K562 (cell line): ENCODE measurements around the gene NRXN2. TPM values are rescaled to one million over a fixed set of nuclear protein-coding genes. Genes with fewer than 3 reads are reported as not detected.

ENCODE experiments used
- ATAC-seq: fragments of 200-7000 bp; cut with Tn5 transposase; 3 replicates; pipeline ENCODE4 v1.9.1; 2020; ENCODE audit warnings: moderate library complexity
- BruUV-seq: library from RNA; stranded (reverse); fragments of 400-500 nt; replicated peaks from 2 replicates; lab custom pipeline; 2021; lab: Mats Ljungman, UMichigan
- CTCF ChIA-PET: fragments of 300-600 bp; formaldehyde crosslinking; extraction: SDS; loops from one replicate; lab custom pipeline; 2021; ENCODE audit warnings: low intra/inter-chr PET ratio; lab: Yijun Ruan, JAX
- POLR2A ChIA-PET: fragments of 300-600, 350-650 bp; sonication (Branson Sonifier 250); formaldehyde crosslinking; extraction: SDS; loops from one replicate; lab custom pipeline; 2021; ENCODE audit warnings: antibody characterized with exemption, inconsistent platforms; lab: Yijun Ruan, JAX
- DNase-seq, 4 experiments: peaks; one replicate each; pipeline versions ENCODE4 v3.0.0 to v3.0.0-alpha.2; 2011 to 2018; ENCODE audit warnings: low spot score in 3 of 4, mixed read lengths in 3 of 4; ENCODE audit errors: extremely low read depth in 1 of 4
- FAIRE-seq: peaks from 2 replicates; lab custom pipeline; 2011; peaks lifted over from hg19 to GRCh38; lab: Jason Lieb, UNC
- H2AFZ ChIP-seq: 2 replicates; pipeline ENCODE4 v1.6.0; 2011; ENCODE audit warnings: low read depth, low read length, control low read depth, inconsistent platforms
- H3K27ac ChIP-seq: fragments of 200-600 bp; 3 replicates; pipeline ENCODE4 v1.8.0; 2011; ENCODE audit warnings: low read depth, mild to moderate bottlenecking, control low read depth, inconsistent platforms, low read length, moderate library complexity, mixed read lengths; ENCODE audit errors: extremely low read depth
- H3K27me3 ChIP-seq, 2 experiments: fragments of 300-600 bp in 1 of 2; 2 replicates in 1 of 2; 3 replicates in 1 of 2; pipeline versions ENCODE4 v1.6.0 to v1.8.0; 2011; ENCODE audit warnings: inconsistent platforms in 2 of 2, low read length in 2 of 2, mild to moderate bottlenecking in 1 of 2, mixed read lengths in 1 of 2, moderate library complexity in 1 of 2; ENCODE audit not compliant: control insufficient read depth in 2 of 2, insufficient read depth in 2 of 2
- H3K36me3 ChIP-seq: fragments of 300-600 bp; 3 replicates; pipeline ENCODE4 v1.8.0; 2011; ENCODE audit warnings: mild to moderate bottlenecking, low read length, inconsistent platforms; ENCODE audit not compliant: control insufficient read depth, insufficient read depth
- H3K4me1 ChIP-seq, 2 experiments: fragments of 200-600 bp in 1 of 2; replicated peaks in 1 of 2; 2 replicates in 1 of 2; 3 replicates in 1 of 2; pipeline versions ENCODE4 v1.5.1 to v1.8.0; 2011; ENCODE audit warnings: inconsistent platforms in 2 of 2, low read length in 2 of 2, mild to moderate bottlenecking in 1 of 2, mixed read lengths in 1 of 2, moderate library complexity in 1 of 2; ENCODE audit not compliant: control insufficient read depth in 2 of 2, insufficient read depth in 2 of 2
- H3K4me2 ChIP-seq: 2 replicates; pipeline ENCODE4 v1.6.1; 2011; ENCODE audit warnings: low read length, control low read depth, inconsistent platforms, mixed read lengths; ENCODE audit not compliant: insufficient read depth
- H3K4me3 ChIP-seq: fragments of 200-600 bp; sonication (generic), shearing (Covaris generic); 2 replicates; pipeline ENCODE4 v1.5.1; 2016; ENCODE audit warnings: control low read depth, inconsistent platforms
- H3K79me2 ChIP-seq: fragments of 200-600 bp; 3 replicates; pipeline ENCODE4 v1.8.0; 2011; ENCODE audit warnings: low read length, inconsistent platforms; ENCODE audit not compliant: control insufficient read depth, insufficient read depth
- H3K9ac ChIP-seq, 2 experiments: 2 replicates each; pipeline versions ENCODE4 v1.6.0 to v1.6.1; 2011; ENCODE audit warnings: low read depth in 2 of 2, low read length in 2 of 2, control low read depth in 1 of 2, inconsistent platforms in 1 of 2, mild to moderate bottlenecking in 1 of 2, mixed read lengths in 1 of 2; ENCODE audit not compliant: insufficient read depth in 1 of 2
- H3K9me1 ChIP-seq: one replicate; pipeline ENCODE4 v1.6.0; 2011; ENCODE audit warnings: inconsistent platforms, mild to moderate bottlenecking, low read length, moderate library complexity; ENCODE audit not compliant: control insufficient read depth, insufficient read depth
- H3K9me3 ChIP-seq: replicated peaks from 2 replicates; pipeline ENCODE4 v1.5.1; 2011; ENCODE audit warnings: low read depth, low read length, inconsistent platforms; ENCODE audit not compliant: control insufficient read depth, insufficient read depth
- H4K20me1 ChIP-seq: replicated peaks from 2 replicates; pipeline ENCODE4 v1.6.1; 2011; ENCODE audit warnings: low read length, inconsistent platforms, mixed read lengths; ENCODE audit not compliant: control insufficient read depth, insufficient read depth
- FOXK2 ChIP-seq, 2 experiments: fragments of 450-650 bp; IDR thresholded peaks in 1 of 2; conservative IDR thresholded peaks in 1 of 2; 2 replicates each; pipeline ENCODE4 v1.6.1; 2016; ENCODE audit warnings: low read depth in 2 of 2, mild to moderate bottlenecking in 1 of 2
- HNRNPK ChIP-seq: fragments of 200-400 bp; formaldehyde crosslinking; IDR thresholded peaks from one replicate; pipeline ENCODE4 v1.6.1; 2018; ENCODE audit warnings: mild to moderate bottlenecking, low read depth, low read length; ENCODE audit not compliant: poor library complexity, severe bottlenecking
- RNF2 ChIP-seq: sonication (generic); IDR thresholded peaks from 2 replicates; pipeline ENCODE4 v1.6.1; 2016
- SRF ChIP-seq, 2 experiments: fragments of 250-450, 450-650 bp in 1 of 2; sonication (Bioruptor Pico) in 1 of 2; sonication (generic) in 1 of 2; formaldehyde crosslinking; IDR thresholded peaks; 2 replicates each; pipeline versions ENCODE4 v1.5.0 to v1.5.1; 2020 to 2022; ENCODE audit warnings: mild to moderate bottlenecking in 1 of 2, missing genetic modification reagents in 1 of 2
- WGBS: fragments of 100-300 bp; shearing (Covaris generic); methylation state at CpG from one replicate; pipeline ENCODE4 v1.1.6; 2016; ENCODE audit warnings: low coverage, mixed read lengths; ENCODE audit not compliant: insufficient coverage; ENCODE audit errors: missing lambda C conversion rate; 5-methylcytosine and 5-hydroxymethylcytosine counted together
- in situ Hi-C: fragments of 300-500 bp; cut with MboI; formaldehyde crosslinking; loops from 4 replicates; pipeline ENCODE4 v1.15.0; 2018; ENCODE audit warnings: inconsistent platforms, mixed read lengths
- intact Hi-C: fragments of 100-400 bp; cut with micrococcal nuclease; formaldehyde crosslinking; loops from 2 replicates; pipeline ENCODE4 v1.14.2; 2022
- polyA plus RNA-seq, 8 experiments: library from polyadenylated mRNA; depleted of rRNA in 4 of 8; stranded (reverse) in 5 of 8; unstranded in 3 of 8; fragments of >200 nt; fragmentation: Nextera tagmentation in 2 of 8; fragmentation: Illumina TruSeq in 1 of 8; extraction: Ambion mirVana in 2 of 8; extraction: Trizol in 1 of 8; gene quantifications; 2 replicates each; pipeline versions ENCODE4 v1.2.1 to v1.2.3, GENCODE V29; 2011 to 2014; ENCODE audit warnings: inconsistent platforms in 1 of 8, missing spikeins in 1 of 8
- total RNA-seq, 7 experiments: library from RNA; depleted of rRNA in 6 of 7; stranded (reverse); fragments of >200 nt in 6 of 7; fragmentation: Illumina TruSeq in 2 of 7; extraction: Trizol in 2 of 7; gene quantifications; 2 replicates each; pipeline versions ENCODE4 v1.2.1 to v1.2.3, GENCODE V29; 2011 to 2021; ENCODE audit warnings: low replicate concordance in 1 of 7
- TF ChIP-seq, protein P1 (sequence below): fragments of 450-650 bp; formaldehyde crosslinking; IDR thresholded peaks from 2 replicates; pipeline ENCODE4 v1.4.0; 2020; ENCODE audit warnings: mild to moderate bottlenecking, moderate library complexity
- TF ChIP-seq, protein P2 (sequence below), 2 experiments: fragments of 450-650 bp in 1 of 2; sonication (generic) in 1 of 2; formaldehyde crosslinking in 1 of 2; IDR thresholded peaks; 2 replicates each; pipeline versions ENCODE4 v1.7.1 to v1.9.0; 2016 to 2022; ENCODE audit warnings: inconsistent platforms in 1 of 2, mild to moderate bottlenecking in 1 of 2, missing genetic modification reagents in 1 of 2

The NRXN2 gene
- total and polyA plus RNA-seq, 9 of the 15 experiments (the other 6 are each of a cell fraction or from before 2014, with no cell fraction given): 0.07 to 0.47 (median 0.15) TPM; not detected in 4

DNA sequence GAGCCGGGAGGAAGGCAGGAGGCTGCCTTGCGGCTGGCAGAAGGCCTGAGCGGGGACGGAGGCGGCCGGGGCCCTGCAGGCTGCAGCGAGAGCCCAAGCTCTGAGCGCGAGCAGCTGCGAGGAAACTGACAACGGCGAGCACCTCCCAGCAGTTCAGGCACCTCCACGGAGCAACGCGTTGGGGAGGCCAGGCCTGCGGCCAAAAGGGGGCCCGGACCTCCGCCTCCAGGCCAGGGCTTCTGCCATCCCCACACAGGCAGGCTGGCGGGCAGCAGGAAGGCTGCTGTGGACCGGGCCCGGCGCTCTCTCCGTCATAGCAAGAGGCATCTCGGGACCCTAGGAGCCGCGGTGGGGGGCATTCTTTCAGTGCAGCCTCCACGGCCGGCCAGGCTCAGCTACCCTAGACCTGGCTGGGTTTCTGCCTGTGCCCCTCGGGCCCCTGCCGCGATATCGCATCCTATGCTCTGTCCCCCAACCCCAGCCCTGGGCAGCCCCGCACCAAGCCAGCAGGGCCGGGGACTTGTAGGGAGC is 154.9 kb downstream of the NRXN2 start (continued):
- TF ChIP-seq HNRNPK (no peak), FOXK2 (conservative IDR thresholded peaks at IDR 0.05 in 1 of 2, IDR thresholded peaks at IDR 0.05 in 1 of 2; ENCODE audit: low read depth in 2 of 2) (no peak), RNF2 (no peak)
- TF ChIP-seq, protein P1, sequence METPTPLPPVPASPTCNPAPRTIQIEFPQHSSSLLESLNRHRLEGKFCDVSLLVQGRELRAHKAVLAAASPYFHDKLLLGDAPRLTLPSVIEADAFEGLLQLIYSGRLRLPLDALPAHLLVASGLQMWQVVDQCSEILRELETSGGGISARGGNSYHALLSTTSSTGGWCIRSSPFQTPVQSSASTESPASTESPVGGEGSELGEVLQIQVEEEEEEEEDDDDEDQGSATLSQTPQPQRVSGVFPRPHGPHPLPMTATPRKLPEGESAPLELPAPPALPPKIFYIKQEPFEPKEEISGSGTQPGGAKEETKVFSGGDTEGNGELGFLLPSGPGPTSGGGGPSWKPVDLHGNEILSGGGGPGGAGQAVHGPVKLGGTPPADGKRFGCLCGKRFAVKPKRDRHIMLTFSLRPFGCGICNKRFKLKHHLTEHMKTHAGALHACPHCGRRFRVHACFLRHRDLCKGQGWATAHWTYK (CRISPR knock-in tag): no peak

DNA sequence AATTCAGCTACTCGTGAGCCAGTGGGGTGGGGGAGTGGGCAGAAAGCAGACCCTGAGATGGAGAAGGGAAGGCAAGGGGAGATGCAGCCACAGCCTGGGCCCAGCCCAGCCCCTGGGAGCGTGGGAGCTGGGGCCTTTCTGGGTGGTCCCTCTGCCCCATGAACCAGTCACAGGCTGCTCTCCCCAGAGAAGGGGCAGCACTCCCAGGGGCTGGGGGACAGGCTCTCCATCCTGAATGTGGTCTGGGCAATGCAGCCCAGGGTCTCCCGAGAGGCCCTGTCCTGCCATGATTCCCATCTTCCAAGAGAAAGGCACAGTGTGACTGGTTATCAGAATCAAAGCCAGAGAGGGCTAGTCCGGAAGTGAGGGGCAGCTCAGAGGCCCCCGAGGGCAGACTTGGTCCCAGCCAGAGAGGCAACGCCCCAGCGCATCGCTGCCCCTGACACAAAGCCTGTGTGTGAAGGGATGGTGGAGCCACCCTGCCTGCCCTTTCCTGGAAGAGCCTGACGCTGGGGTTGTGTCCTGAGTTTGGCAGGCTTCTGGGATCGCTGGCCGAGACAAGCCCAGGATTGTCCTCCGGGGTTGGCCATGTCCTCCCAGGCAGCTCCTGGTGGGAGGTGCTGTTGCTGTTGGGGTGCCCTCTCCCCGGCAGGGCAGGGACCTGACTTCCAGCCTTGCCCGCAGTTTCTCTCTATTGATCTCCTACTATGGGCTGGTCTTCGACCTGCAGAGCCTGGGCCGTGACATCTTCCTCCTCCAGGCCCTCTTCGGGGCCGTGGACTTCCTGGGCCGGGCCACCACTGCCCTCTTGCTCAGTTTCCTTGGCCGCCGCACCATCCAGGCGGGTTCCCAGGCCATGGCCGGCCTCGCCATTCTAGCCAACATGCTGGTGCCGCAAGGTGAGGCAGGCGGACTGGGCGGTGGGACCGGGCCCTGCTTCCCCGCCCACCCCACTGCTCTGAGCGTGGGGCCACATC is 155.8 kb downstream of the NRXN2 start:
- no peak for FAIRE-seq
- no peak overlapping the region for H3K4me3 ChIP-seq
- DNase-seq: no peak
- H3K4me2 ChIP-seq: no peak overlapping the region
- H3K9ac ChIP-seq: peak overlapping the region in 1 of 2 experiments; percentile 45; a peak in 1 of 4 replicates
- no peak overlapping the region for H2AFZ ChIP-seq
- POLR2A ChIA-PET: interaction anchor here (0.5 to 0.6 kb wide), 2 partner anchors 8 to 628 kb away, joined by 3 read pairs; no protein-coding TSS in a partner anchor
- no peaks in the 10 kb centered on the region for H3K9me1 ChIP-seq
- no peaks in the 10 kb centered on the region for H3K79me2 ChIP-seq
- H3K27ac ChIP-seq: no peak overlapping the region
- intact Hi-C loops: no loop called here
- in situ Hi-C loops: no loop called here
- BruUV-seq: no TSS peak
- CTCF ChIA-PET: interaction anchor here (0.9 kb wide), 1 partner anchor 121 kb away, joined by 10 read pairs; no protein-coding TSS in a partner anchor
- H3K4me1 ChIP-seq: peaks cover 11 to 45% of the 10 kb centered on the region in 2 experiments
- H3K36me3 ChIP-seq: no peaks in the 10 kb centered on the region
- 45% methylated on average over 21 of the region's 30 CpGs for WGBS
- no peak; the same call in 2 of the 3 replicates for ATAC-seq
- H3K27me3 ChIP-seq: peaks cover 5 to 39% of the 10 kb centered on the region in 2 experiments; a peak in 3 of 5 replicates
- peaks cover 3% of the 10 kb centered on the region; the same call in 1 of the 2 replicates for H4K20me1 ChIP-seq
- no peaks in the 10 kb centered on the region for H3K9me3 ChIP-seq
- TF ChIP-seq SRF (CRISPR knock-in tag; IDR thresholded peaks at IDR 0.05): no peak
- TF ChIP-seq, protein P2, sequence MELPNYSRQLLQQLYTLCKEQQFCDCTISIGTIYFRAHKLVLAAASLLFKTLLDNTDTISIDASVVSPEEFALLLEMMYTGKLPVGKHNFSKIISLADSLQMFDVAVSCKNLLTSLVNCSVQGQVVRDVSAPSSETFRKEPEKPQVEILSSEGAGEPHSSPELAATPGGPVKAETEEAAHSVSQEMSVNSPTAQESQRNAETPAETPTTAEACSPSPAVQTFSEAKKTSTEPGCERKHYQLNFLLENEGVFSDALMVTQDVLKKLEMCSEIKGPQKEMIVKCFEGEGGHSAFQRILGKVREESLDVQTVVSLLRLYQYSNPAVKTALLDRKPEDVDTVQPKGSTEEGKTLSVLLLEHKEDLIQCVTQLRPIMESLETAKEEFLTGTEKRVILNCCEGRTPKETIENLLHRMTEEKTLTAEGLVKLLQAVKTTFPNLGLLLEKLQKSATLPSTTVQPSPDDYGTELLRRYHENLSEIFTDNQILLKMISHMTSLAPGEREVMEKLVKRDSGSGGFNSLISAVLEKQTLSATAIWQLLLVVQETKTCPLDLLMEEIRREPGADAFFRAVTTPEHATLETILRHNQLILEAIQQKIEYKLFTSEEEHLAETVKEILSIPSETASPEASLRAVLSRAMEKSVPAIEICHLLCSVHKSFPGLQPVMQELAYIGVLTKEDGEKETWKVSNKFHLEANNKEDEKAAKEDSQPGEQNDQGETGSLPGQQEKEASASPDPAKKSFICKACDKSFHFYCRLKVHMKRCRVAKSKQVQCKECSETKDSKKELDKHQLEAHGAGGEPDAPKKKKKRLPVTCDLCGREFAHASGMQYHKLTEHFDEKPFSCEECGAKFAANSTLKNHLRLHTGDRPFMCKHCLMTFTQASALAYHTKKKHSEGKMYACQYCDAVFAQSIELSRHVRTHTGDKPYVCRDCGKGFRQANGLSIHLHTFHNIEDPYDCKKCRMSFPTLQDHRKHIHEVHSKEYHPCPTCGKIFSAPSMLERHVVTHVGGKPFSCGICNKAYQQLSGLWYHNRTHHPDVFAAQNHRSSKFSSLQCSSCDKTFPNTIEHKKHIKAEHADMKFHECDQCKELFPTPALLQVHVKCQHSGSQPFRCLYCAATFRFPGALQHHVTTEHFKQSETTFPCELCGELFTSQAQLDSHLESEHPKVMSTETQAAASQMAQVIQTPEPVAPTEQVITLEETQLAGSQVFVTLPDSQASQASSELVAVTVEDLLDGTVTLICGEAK (IDR thresholded peaks at IDR 0.05): 0 out of 2 replicates have a peak, but pooled peaks have one; percentile 3
- TF ChIP-seq, protein P2 (CRISPR knock-in tag; IDR thresholded peaks at IDR 0.05): no peak
